NCI-H1105 treated with DMSO at 0.1 percent for 48 hours (cell line): Measurements from ENCODE around the gene APOBEC3H.
"Not testable (repeated sequence)": the region's sequence is repeated elsewhere in the genome, so short reads cannot be mapped to it uniquely, and the experiment has no call there.

ENCODE experiments used
- DNase-seq: peaks from one replicate; lab custom pipeline; 2025; lab: John Stamatoyannopoulos, UW

Gene APOBEC3H

GRCh38 chr22:39097098-39098020, at the start of gene APOBEC3H:
APOBEC3H (plus strand) TSS chr22:39097244; CDS start chr22:39100279, 3,035 bp downstream.
- peak; percentile 50 for DNase-seq

GRCh38 chr22:39049486-39049885, 47.6 kb upstream of the APOBEC3H start:
- not testable (repeated sequence) for DNase-seq

GRCh38 chr22:39051844-39052495, 45.1 kb upstream of the APOBEC3H start:
- DNase-seq: not testable (repeated sequence)

GRCh38 chr22:39055658-39056057, 41.4 kb upstream of the APOBEC3H start:
- no peak for DNase-seq

- DNase-seq: not testable (repeated sequence)
Observed at GRCh38 chr22:39061290-39061689, 35.8 kb upstream of the APOBEC3H start.

DNA sequence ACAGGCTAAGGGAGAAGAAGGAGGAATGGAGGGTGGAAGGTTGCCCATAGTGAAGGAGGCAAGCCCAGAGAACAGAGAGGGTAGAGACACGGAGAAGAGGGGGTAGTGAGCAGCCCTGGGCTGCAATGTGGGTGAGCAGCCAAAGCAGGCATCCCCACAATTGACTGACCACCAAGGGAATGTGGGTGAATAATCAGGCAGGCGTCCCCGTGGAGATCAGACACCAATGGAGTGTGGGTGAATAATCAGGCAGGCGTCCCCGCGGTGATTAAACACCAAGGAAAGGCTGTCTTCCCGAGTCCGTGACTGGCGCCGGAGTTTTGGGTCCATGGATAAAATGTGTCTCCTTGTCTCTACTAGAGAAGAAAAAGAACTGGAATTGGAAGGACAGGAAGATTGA, 35.1 kb upstream of the APOBEC3H start:
- not testable (repeated sequence) for DNase-seq

- DNase-seq: not testable (repeated sequence)
Observed at GRCh38 chr22:39063904-39064303, 33.1 kb upstream of the APOBEC3H start.

DNA sequence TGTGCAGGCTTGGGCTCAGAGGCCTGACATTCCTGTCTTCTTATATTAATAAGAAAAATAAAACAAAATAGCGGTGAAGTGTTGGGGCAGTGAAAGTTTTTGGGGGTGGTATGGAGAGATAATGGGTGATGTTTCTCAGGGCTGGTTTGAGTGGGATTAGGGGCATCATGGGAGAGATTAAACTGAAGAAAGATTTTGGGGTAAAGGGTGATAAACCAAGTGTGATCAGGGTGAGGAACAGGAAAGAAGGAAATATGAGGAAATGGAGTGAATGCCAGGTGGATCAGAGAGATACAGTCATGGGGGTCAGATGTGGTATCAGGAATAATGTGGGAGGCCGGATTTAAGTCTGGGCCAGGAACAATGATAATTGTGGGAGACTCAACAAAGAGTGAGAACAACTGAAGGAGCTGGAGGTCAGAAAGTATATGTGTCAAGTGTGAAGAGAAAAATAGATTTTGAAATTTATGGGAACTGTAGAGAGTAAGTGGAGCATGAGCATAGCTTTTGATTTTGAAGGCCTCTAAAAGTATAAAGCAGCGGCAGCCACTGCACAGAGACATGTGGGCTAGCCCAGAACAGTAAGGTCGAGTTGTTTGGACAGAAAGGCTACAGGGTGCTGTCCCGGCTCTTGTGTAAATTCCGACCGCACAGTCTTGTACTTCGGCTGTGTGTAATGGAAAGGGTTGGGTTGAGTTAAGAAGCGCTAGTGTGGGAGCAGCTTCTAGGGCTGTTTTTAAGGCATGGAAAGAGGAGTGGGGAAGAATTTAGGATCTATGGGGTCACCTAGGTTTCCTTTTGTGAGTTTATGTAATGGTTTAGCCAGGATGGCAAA, 30.4 kb upstream of the APOBEC3H start:
- not testable (repeated sequence) for DNase-seq

- no peak for DNase-seq
Observed at GRCh38 chr22:39068033-39068785, 28.8 kb upstream of the APOBEC3H start.

DNA sequence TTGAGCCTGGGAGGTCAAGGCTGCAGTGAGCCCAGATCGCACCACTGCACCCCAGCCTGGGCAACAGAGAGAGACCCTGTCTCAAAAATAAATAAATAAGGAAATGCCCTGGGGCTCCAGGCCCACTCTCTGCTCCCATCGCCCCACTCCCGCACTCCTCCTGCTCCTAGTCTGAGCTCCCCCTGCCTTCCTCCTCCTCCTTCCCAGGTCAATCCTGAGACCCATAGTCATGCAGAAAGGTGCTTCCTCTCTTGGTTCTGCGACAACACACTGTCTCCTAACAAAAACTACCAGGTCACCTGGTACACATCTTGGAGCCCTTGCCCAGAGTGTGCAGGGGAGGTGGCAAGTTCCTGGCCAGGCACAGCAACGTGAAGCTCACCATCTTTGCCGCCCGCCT, 26.9 kb upstream of the APOBEC3H start:
- no peak for DNase-seq

DNA sequence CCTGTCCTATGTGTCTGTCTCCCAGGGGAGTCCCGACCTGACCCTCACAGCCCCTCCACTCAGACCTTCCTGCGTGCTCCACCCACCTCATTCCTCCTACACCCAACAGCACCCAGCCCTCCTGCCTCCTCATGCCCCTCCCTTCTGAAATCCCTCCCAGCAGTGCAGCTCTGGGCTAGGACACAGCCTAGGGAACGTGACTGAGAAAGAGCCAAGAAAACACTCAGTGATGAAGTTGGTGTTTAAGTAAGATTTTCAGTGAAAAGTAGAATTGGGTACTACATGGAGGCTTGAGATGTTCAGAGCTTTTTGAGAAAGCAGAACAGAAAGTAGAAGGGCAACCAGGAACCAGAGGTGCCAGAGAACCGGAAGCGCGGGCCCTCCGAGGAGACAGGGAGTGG, 24.5 kb upstream of the APOBEC3H start:
- DNase-seq: not testable (repeated sequence)

- DNase-seq: no peak
Observed at GRCh38 chr22:39073981-39074380, 23.1 kb upstream of the APOBEC3H start.

DNA sequence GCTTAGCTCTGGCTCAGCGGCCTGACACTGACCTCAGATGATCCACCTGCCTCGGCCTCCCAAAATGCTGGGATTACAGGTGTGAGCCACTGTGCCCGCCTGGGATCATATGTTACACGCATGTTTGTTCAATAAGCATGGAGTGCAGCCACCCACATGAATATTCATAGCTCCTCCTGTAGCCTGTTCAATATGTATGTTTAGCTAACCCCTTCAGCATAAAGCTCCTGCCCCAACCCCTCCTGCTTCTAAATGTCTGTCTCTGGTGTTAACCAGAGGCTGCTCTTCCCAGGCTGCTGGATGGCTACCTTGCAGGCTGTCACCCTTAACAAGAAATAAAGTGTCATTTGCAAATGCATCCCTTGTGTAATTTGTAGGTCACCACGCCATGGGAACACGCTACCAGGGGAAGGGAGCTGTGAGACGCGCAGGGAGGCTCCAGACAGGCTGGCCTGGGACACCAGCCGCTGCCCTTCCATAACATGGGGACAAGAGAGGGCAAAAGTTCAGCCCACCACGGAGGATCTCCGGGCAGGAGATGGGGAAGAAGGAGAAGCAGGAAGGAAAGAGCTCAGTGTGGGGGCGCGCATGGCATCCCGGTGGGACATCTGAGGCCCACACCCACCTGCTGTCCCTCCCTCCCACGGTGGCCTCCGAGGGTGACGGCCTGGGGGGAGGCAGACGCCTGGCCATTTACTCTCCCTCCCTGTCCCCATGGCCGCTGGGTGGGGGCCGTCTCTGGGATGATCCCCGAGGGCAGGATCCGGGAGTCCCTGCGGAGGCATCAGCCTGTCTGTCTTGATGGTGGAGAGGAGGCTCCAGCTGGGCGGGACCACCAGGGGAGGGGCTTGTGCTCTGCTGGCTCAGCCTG, 20.7 kb upstream of the APOBEC3H start:
- DNase-seq: not testable (repeated sequence)

DNA sequence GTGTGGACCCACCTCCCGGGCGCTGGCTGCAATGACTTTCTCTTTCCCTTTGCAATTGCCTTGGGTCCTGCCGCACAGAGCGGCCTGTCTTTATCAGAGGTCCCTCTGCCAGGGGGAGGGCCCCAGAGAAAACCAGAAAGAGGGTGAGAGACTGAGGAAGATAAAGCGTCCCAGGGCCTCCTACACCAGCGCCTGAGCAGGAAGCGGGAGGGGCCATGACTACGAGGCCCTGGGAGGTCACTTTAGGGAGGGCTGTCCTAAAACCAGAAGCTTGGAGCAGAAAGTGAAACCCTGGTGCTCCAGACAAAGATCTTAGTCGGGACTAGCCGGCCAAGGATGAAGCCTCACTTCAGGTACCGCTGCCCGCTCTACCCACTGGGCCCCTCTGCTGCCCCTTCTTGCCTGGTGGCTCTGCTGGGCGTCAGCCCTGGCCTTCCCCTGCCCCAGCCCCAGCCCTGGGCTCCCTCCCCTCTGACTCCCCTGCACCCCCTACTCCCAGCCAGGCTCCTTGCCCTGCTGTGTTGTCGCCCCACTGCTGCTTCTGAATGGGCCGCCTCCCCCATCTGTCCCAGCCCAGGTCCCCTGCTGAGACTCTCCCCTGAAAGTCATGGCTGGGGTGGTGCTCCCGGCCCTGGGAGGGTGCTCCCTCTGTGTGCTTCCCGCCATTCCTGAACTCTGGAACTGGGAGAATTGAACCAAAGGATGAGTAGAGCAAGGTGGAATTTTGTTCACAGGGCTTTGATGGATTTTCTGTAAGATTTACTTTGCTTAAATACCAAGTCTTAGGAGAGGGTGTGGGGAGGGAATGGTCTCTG, 19.8 kb upstream of the APOBEC3H start, which contains the start of gene APOBEC3G:
TSS of gene APOBEC3G (plus strand) at position 250 of the 815 bp plus-strand sequence. CDS start at position 337, 87 bp downstream.
- not testable (repeated sequence) for DNase-seq

DNA sequence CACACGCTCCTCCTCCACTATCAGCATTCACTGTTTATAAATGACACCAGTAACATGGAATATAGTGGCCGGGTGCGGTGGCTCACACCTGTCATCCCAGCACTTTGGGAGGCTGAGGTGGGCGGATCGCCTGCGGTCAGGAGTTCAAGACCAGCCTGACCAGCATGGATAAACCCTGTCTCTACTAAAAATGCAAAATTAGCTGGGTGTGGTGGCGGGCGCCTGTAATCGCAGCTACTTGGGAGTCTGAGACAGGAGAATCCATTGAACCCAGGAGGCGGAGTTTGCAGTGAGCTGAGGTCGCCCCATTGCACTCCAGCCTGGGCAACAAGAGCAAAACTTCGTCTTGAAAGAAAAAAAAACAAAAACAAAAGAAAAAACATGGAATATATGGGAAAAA, 19.1 kb upstream of the APOBEC3H start:
- not testable (repeated sequence) for DNase-seq

DNA sequence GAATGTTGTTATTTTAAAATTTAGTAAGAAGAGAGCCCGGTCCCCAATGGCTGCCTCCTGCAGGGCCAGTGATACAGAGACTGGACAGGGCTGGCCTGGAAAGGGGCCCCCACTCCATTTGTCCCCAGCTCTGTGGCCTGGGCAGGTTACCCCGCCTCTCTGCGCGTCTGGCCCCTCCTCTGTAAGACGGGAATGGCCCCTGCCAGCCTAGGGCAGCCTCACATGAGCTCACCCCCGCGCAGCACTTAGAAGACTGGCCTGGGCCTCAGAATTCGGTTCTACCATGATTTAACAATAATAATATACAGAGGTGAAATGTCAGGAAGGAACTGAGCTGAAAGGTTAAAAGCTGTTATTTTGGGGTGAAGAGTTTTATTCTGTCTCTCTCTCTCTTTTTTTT, 18.7 kb upstream of the APOBEC3H start:
- DNase-seq: no peak

DNA sequence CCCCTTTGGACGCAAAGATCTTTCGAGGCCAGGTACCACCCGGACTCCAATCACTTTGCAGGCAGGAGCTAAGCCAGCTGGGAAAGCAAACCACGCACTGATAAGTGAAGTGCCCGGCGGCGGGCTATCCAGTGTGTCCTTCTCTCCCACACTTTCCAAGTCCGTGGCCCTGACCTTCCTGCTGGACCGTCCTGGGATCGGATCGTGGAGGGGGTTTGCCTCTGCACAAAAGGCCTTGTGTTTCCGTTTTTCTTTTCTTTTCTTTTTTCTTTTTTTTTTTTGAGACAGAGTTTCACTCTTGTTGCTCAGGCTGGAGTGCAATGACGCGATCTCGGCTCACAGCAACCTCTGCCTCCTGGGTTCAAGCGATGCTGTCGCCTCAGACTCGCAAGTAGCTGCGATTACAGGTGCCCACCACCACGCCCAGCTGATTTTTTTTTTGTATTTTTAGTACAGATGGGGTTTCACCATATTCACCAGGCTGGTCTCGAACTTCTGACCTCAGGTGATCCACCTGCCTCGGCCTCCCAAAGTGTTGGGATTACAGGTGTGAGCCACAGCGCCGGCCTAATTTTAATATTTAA, 17.9 kb upstream of the APOBEC3H start:
- DNase-seq: not testable (repeated sequence)

DNA sequence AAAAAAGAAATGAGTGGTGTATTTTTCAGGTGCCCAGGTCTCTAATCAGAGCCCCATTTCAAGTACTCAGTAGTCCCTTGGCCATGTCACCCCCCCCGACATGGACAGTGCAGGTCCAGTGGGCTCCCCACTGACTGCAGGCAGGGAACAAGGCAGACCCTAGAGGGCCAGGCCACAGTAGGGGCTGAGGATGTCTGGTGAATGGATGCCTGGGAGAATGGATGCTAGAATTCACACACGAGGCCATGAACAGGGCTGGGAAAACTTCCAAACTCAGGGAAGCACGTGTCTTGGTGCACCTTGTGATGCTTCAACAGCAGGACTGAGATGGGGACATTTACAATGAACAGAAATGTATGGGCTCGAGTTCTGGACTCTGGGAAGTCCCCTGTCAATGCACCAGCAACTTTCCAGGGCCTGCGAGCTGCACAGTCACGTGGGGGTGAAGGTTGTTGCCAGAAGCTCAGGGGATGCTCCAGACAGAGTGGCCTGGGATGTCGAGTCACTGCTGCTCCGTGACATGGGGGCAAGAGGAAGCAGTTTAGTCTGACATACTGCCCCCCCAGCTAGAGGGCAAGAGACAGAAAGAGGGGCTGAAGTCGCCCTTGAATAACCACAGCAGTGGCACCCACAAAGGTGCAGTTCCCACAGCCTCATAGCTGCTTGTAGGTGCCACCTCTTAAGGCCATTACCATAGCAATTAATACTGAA, 16.8 kb upstream of the APOBEC3H start:
- DNase-seq: no peak
